Smooth muscle cell (in vitro differentiated cells): Measurements from ENCODE around the gene LIN52. TPM values are rescaled to one million over a fixed set of nuclear protein-coding genes. Genes with fewer than 3 reads are reported as not detected.

Experiments
- DNase-seq: peaks from one replicate; lab custom pipeline; 2025; ENCODE audit not compliant: unreplicated experiment; lab: John Stamatoyannopoulos, UW
- H2AFZ ChIP-seq: fragments of 200-600 bp; sonication (generic); 2 replicates; pipeline ENCODE4 v1.6.0; 2016; ENCODE audit warnings: antibody characterized with exemption, low read depth, mild to moderate bottlenecking
- H3F3A ChIP-seq: fragments of 200-600 bp; sonication (generic); 2 replicates; pipeline ENCODE4 v1.6.0; 2017; ENCODE audit warnings: antibody characterized with exemption, low read depth
- H3K27ac ChIP-seq: fragments of 200-600 bp; sonication (generic); 2 replicates; pipeline ENCODE4 v1.5.1; 2016; ENCODE audit warnings: low read depth, mild to moderate bottlenecking
- H3K27me3 ChIP-seq: fragments of 200-600 bp; sonication (generic); 2 replicates; pipeline ENCODE4 v1.6.1; 2016; ENCODE audit warnings: low read depth, mild to moderate bottlenecking
- H3K36me3 ChIP-seq: fragments of 200-600 bp; sonication (generic); 2 replicates; pipeline ENCODE4 v1.5.1; 2016; ENCODE audit warnings: low read depth
- H3K4me1 ChIP-seq: fragments of 200-600 bp; sonication (generic); 2 replicates; pipeline ENCODE4 v1.5.1; 2016; ENCODE audit warnings: low read depth
- H3K4me2 ChIP-seq: fragments of 200-600 bp; sonication (generic); 2 replicates; pipeline ENCODE4 v1.6.0; 2016; ENCODE audit warnings: mild to moderate bottlenecking
- H3K4me3 ChIP-seq: fragments of 200-600 bp; sonication (generic); 2 replicates; pipeline ENCODE4 v1.5.1; 2016; ENCODE audit warnings: mild to moderate bottlenecking
- H3K79me2 ChIP-seq: fragments of 200-600 bp; sonication (generic); 2 replicates; pipeline ENCODE4 v1.6.0; 2016; ENCODE audit warnings: low read depth, mild to moderate bottlenecking
- H3K9ac ChIP-seq: fragments of 200-600 bp; sonication (generic); 2 replicates; pipeline ENCODE4 v1.6.0; 2016; ENCODE audit warnings: low read depth
- H3K9me3 ChIP-seq: fragments of 200-600 bp; sonication (generic); replicated peaks from 2 replicates; pipeline ENCODE4 v1.5.1; 2016; ENCODE audit warnings: low read depth
- H4K20me1 ChIP-seq: fragments of 200-600 bp; sonication (generic); 2 replicates; pipeline ENCODE4 v1.6.0; 2016; ENCODE audit warnings: low read depth
- WGBS: methylation state at CpG from one replicate; pipeline ENCODE4 v1.1.7; 2016; ENCODE audit warnings: low lambda C conversion rate; 5-methylcytosine and 5-hydroxymethylcytosine counted together
- polyA plus RNA-seq: library from polyadenylated mRNA; unstranded; fragments of >200 nt; fragmentation: Nextera tagmentation; extraction: Ambion mirVana; gene quantifications from 2 replicates; pipeline ENCODE4 v1.2.1, GENCODE V29; 2016
- total RNA-seq: library from RNA; depleted of rRNA; stranded (reverse); fragments of >200 nt; gene quantifications from 2 replicates; pipeline ENCODE4 v1.2.3, GENCODE V29; 2014
- TF ChIP-seq, protein P1 (sequence below): fragments of 200-600 bp; sonication (generic); IDR thresholded peaks from 2 replicates; pipeline ENCODE4 v1.5.1; 2017; ENCODE audit warnings: borderline replicate concordance, mild to moderate bottlenecking, antibody characterized with exemption; ENCODE audit not compliant: insufficient read depth, poor library complexity, severe bottlenecking

The LIN52 gene
- total and polyA plus RNA-seq, 2 experiments from 2014 or later, result 16.1 to 17.8 TPM

- H3K27ac ChIP-seq, result no peak overlapping the region
- H4K20me1 ChIP-seq, result no peaks in the 10 kb centered on the region
- no peaks in the 10 kb centered on the region for H3F3A ChIP-seq
- TF ChIP-seq, protein P1, sequence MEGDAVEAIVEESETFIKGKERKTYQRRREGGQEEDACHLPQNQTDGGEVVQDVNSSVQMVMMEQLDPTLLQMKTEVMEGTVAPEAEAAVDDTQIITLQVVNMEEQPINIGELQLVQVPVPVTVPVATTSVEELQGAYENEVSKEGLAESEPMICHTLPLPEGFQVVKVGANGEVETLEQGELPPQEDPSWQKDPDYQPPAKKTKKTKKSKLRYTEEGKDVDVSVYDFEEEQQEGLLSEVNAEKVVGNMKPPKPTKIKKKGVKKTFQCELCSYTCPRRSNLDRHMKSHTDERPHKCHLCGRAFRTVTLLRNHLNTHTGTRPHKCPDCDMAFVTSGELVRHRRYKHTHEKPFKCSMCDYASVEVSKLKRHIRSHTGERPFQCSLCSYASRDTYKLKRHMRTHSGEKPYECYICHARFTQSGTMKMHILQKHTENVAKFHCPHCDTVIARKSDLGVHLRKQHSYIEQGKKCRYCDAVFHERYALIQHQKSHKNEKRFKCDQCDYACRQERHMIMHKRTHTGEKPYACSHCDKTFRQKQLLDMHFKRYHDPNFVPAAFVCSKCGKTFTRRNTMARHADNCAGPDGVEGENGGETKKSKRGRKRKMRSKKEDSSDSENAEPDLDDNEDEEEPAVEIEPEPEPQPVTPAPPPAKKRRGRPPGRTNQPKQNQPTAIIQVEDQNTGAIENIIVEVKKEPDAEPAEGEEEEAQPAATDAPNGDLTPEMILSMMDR, result no peak
- H3K9ac ChIP-seq, result no peak overlapping the region
- 90% methylated on average over 7 of the region's 7 CpGs for WGBS
- DNase-seq, result no peak
- no peaks in the 10 kb centered on the region for H3K27me3 ChIP-seq
- no peak overlapping the region for H3K4me2 ChIP-seq
- H3K4me3 ChIP-seq, result no peak overlapping the region
- H3K9me3 ChIP-seq, result no peaks in the 10 kb centered on the region
- H3K4me1 ChIP-seq, result peaks cover 13% of the 10 kb centered on the region
- no peaks in the 10 kb centered on the region for H3K79me2 ChIP-seq
- no peaks in the 10 kb centered on the region for H3K36me3 ChIP-seq
- no peak overlapping the region for H2AFZ ChIP-seq
These were observed 113.9 kb downstream of the LIN52 start for GRCh38 chr14:74198441-74199234.

- Histone ChIP-seq H3K79me2 (no peaks in the 10 kb centered on the region), H3K9me3 (no peaks in the 10 kb centered on the region), H3K27ac (no peak overlapping the region), H3F3A (no peaks in the 10 kb centered on the region), H3K4me2 (no peak overlapping the region), H3K27me3 (no peaks in the 10 kb centered on the region), H3K4me3 (no peak overlapping the region), H3K4me1 (peaks cover 22% of the 10 kb centered on the region), H3K36me3 (no peaks in the 10 kb centered on the region), H4K20me1 (no peaks in the 10 kb centered on the region), H3K9ac (no peak overlapping the region), H2AFZ (no peak overlapping the region)
- TF ChIP-seq, protein P1, result no peak
- no peak for DNase-seq
These were observed 117.4 kb downstream of the LIN52 start for GRCh38 chr14:74202113-74202512.

- Histone ChIP-seq H4K20me1 (no peaks in the 10 kb centered on the region), H3K4me1 (peaks cover 22% of the 10 kb centered on the region), H3K9ac (no peak overlapping the region), H2AFZ (no peak overlapping the region), H3K4me3 (no peak overlapping the region), H3F3A (no peaks in the 10 kb centered on the region), H3K27me3 (peaks cover 5% of the 10 kb centered on the region), H3K36me3 (no peaks in the 10 kb centered on the region), H3K9me3 (no peaks in the 10 kb centered on the region), H3K4me2 (no peak overlapping the region), H3K79me2 (no peaks in the 10 kb centered on the region), H3K27ac (no peak overlapping the region)
- no peak for DNase-seq
- 92% methylated on average over 8 of the region's 8 CpGs for WGBS
- TF ChIP-seq, protein P1, result no peak
These were observed 118.9 kb downstream of the LIN52 start for GRCh38 chr14:74203639-74204038.

GRCh38 chr14:74204491-74204890 lies 119.7 kb downstream of the LIN52 start:
- H3K27ac ChIP-seq, result no peak overlapping the region
- no peak overlapping the region for H3K9ac ChIP-seq
- 92% methylated on average over 6 of the region's 6 CpGs for WGBS
- H2AFZ ChIP-seq, result no peak overlapping the region
- H3K79me2 ChIP-seq, result no peaks in the 10 kb centered on the region
- DNase-seq, result no peak
- peaks cover 22% of the 10 kb centered on the region for H3K4me1 ChIP-seq
- TF ChIP-seq, protein P1, result no peak
- H3F3A ChIP-seq, result no peaks in the 10 kb centered on the region
- peaks cover 8% of the 10 kb centered on the region for H3K27me3 ChIP-seq
- no peaks in the 10 kb centered on the region for H3K36me3 ChIP-seq
- no peaks in the 10 kb centered on the region for H4K20me1 ChIP-seq
- no peak overlapping the region for H3K4me3 ChIP-seq
- no peaks in the 10 kb centered on the region for H3K9me3 ChIP-seq
- no peak overlapping the region for H3K4me2 ChIP-seq
